B cell (primary cell): ENCODE measurements around the gene TXNRD3.

Source experiments
- EZH2 ChIP-seq: IDR thresholded peaks from 2 replicates; pipeline ENCODE4 v1.6.1; 2012; ENCODE audit warnings: borderline replicate concordance, low read depth, mild to moderate bottlenecking, moderate library complexity, low read length; ENCODE audit not compliant: insufficient read depth, poor library complexity, severe bottlenecking
- TF ChIP-seq, protein P1 (sequence below): fragments of 200-600 bp; IDR thresholded peaks from one replicate; pipeline ENCODE4 v1.8.0; 2022; ENCODE audit warnings: antibody characterized with exemption, mild to moderate bottlenecking

DNA sequence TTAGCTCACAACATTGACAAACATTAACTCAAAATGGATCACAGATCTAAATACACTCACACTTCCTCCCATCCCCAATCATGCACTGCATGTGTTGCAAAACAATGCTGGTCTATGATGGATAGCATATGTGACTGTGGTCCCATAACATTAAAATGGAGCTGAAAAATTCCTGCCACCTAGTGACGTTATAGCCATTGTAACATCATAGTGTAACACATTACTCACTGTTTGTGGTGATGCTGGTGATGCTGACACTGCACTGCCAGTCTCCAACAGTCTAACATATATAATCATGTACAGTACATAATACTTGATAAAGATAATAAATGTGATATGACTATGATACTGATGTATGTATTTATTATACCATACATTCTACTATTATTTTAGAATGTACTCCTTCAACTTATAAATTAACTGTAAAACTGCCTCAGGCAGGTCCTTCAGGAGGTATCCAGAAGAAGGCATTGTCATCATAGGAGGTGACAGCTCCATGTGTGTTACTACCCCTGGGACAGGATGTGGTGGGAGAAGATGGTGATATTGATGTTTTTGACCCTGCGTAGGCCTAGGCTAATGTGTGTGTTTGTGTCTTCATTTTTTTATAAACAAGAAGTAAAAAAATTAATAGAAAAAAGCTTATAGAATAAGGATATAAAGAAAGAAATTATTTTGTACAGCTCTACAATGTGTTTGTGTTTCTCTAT lies 41.3 kb downstream of the TXNRD3 start:
- TF ChIP-seq, protein P1, sequence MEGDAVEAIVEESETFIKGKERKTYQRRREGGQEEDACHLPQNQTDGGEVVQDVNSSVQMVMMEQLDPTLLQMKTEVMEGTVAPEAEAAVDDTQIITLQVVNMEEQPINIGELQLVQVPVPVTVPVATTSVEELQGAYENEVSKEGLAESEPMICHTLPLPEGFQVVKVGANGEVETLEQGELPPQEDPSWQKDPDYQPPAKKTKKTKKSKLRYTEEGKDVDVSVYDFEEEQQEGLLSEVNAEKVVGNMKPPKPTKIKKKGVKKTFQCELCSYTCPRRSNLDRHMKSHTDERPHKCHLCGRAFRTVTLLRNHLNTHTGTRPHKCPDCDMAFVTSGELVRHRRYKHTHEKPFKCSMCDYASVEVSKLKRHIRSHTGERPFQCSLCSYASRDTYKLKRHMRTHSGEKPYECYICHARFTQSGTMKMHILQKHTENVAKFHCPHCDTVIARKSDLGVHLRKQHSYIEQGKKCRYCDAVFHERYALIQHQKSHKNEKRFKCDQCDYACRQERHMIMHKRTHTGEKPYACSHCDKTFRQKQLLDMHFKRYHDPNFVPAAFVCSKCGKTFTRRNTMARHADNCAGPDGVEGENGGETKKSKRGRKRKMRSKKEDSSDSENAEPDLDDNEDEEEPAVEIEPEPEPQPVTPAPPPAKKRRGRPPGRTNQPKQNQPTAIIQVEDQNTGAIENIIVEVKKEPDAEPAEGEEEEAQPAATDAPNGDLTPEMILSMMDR = no peak
- no peak for TF ChIP-seq EZH2
